Measurements from ENCODE around the gene RPL19. TPM values are rescaled to one million over a fixed set of nuclear protein-coding genes. Genes with fewer than 3 reads are reported as not detected.
A peak's percentile ranks its signal among the peaks of the same experiment; 100 is the strongest.

Gene RPL19
- polyA plus RNA-seq, 1 donor (not counting 4 experiments of a cell fraction or from before 2014, with no cell fraction given) = 1,957 TPM

DNA sequence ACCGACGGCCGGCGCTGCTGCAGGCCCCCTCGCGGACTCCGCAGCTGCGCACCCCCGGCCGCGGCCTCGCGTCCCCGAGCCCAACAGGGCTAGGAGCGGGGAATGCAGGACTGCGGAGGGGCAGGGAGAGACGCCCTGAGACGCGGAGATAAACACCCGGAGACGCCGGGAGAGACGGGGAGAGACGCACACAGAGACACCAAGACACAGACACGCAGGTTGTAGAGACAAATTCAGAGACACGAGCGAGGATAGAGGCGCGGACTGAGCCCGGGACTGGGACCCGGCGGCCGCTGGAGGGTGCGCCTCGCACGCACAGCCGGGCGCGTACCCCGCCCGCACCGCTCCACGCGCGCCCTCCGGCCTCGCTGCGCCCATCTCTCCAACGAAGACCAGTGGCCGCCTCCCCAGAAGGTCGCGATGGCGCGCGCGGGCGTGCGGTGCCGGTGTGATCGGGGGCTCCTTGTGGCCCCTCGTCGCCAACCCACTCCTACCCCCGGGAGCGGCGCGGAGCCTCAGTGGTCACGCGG is 24.8 kb downstream of the RPL19 start:
- Histone ChIP-seq H3K36me3 (ENCODE audit: control insufficient read depth in 2 of 2, extremely low read depth in 1 of 2, insufficient read depth in 2 of 2, low read length in 2 of 2) (no peaks in the 10 kb centered on the region), H3K27me3 (ENCODE audit: control insufficient read depth, extremely low read depth, insufficient read depth, low read length) (peaks cover 70% of the 10 kb centered on the region), H3K4me2 (ENCODE audit: control insufficient read depth, extremely low read depth, insufficient read depth, low read depth, low read length) (no peak overlapping the region), H2AFZ (ENCODE audit: control insufficient read depth, low read length) (no peak overlapping the region), H3K4me1 (ENCODE audit: control insufficient read depth, extremely low read depth, insufficient read depth, low read length) (no peaks in the 10 kb centered on the region), H3K9me1 (ENCODE audit: control insufficient read depth, extremely low read depth, insufficient read depth, low read length) (no peaks in the 10 kb centered on the region), H3K4me3 (ENCODE audit: control insufficient read depth in 2 of 3, extremely low read depth in 1 of 3, insufficient read depth in 2 of 3, low read depth in 1 of 3, low read length in 3 of 3) (no peak overlapping the region), H3K79me2 (ENCODE audit: control insufficient read depth, insufficient read depth, low read length) (no peaks in the 10 kb centered on the region), H4K20me1 (ENCODE audit: control insufficient read depth, extremely low read depth, insufficient read depth, low read length) (no peaks in the 10 kb centered on the region), H3K9me3 (ENCODE audit: control insufficient read depth, low read depth, low read length) (no peaks in the 10 kb centered on the region), H3K27ac (ENCODE audit: control insufficient read depth, insufficient read depth, low read length) (no peak overlapping the region), H3K9ac (ENCODE audit: control insufficient read depth, extremely low read depth, insufficient read depth, low read length) (no peak overlapping the region)
- TF ChIP-seq EZH2 (IDR thresholded peaks at IDR 0.05; ENCODE audit: low read length) = peak; percentile 83
- TF ChIP-seq, protein P1, sequence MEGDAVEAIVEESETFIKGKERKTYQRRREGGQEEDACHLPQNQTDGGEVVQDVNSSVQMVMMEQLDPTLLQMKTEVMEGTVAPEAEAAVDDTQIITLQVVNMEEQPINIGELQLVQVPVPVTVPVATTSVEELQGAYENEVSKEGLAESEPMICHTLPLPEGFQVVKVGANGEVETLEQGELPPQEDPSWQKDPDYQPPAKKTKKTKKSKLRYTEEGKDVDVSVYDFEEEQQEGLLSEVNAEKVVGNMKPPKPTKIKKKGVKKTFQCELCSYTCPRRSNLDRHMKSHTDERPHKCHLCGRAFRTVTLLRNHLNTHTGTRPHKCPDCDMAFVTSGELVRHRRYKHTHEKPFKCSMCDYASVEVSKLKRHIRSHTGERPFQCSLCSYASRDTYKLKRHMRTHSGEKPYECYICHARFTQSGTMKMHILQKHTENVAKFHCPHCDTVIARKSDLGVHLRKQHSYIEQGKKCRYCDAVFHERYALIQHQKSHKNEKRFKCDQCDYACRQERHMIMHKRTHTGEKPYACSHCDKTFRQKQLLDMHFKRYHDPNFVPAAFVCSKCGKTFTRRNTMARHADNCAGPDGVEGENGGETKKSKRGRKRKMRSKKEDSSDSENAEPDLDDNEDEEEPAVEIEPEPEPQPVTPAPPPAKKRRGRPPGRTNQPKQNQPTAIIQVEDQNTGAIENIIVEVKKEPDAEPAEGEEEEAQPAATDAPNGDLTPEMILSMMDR (optimal IDR thresholded peaks at IDR 0.05 in 1 of 3, IDR thresholded peaks at IDR 0.05 in 1 of 3, conservative IDR thresholded peaks at IDR 0.05 in 1 of 3; ENCODE audit: extremely low read depth in 1 of 3, insufficient read depth in 2 of 3, low read length in 3 of 3) = peak in 1 of 3 experiments; percentile 3
- dilution Hi-C loops (cut with MboI; ENCODE audit: extremely low pct_ligation_motif_present, low sequenced_read_pairs) = no loop called here
- no peak for FAIRE-seq
- DNase-seq (ENCODE audit: low read depth, low spot score) = no peak

DNA sequence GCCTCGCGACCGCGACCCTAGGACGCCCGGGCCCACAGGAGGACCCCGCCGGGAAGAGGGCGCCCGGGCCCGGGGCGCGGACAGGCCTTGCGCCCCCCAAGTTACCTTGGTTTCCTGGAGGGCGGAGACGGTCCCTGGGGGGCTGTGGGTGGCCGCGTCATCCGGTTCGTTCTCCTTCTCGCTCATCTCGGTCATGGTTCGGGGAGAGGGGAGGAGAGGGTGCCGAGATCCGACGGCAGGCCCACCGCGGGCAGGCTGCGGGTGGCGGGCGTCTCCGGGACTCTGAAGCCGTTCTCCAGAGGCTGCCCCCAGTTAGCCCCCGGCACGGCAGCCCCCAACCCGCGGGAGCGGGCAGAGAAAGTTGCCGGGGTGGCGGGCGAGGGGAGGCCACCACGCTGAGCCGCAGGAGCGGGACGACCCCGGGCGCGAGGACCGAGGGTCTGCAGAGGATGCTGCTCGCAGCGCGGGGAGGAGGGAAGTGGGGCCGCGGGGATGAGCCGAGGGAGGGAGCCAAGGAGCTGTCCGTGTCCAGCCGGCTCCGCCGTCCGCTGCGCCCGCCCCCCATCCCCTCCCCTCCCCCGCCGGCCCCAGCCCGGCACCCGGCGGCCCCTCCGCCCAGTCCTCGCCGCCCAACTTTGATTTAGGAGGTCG is 25.4 kb downstream of the RPL19 start, which contains the start of gene STAC2:
STAC2 (minus strand) TSS at position 638 of the 651 bp plus-strand sequence; CDS start at position 195, 443 bp downstream.
- no peaks in the 10 kb centered on the region for H3K9me1 ChIP-seq (ENCODE audit: control insufficient read depth, extremely low read depth, insufficient read depth, low read length)
- H3K4me3 ChIP-seq (ENCODE audit: control insufficient read depth in 2 of 3, extremely low read depth in 1 of 3, insufficient read depth in 2 of 3, low read depth in 1 of 3, low read length in 3 of 3) = no peak within 1 kb of the TSS
- FAIRE-seq (no peak), DNase-seq (ENCODE audit: low read depth, low spot score) (no peak)
- no peaks in the 10 kb centered on the region for H3K36me3 ChIP-seq (ENCODE audit: control insufficient read depth in 2 of 2, extremely low read depth in 1 of 2, insufficient read depth in 2 of 2, low read length in 2 of 2)
- H2AFZ ChIP-seq (ENCODE audit: control insufficient read depth, low read length) = no peak within 1 kb of the TSS
- no peaks in the 10 kb centered on the region for H4K20me1 ChIP-seq (ENCODE audit: control insufficient read depth, extremely low read depth, insufficient read depth, low read length)
- peak; percentile 42 for TF ChIP-seq EZH2 (IDR thresholded peaks at IDR 0.05; ENCODE audit: low read length)
- TF ChIP-seq, protein P1 (optimal IDR thresholded peaks at IDR 0.05 in 1 of 3, IDR thresholded peaks at IDR 0.05 in 1 of 3, conservative IDR thresholded peaks at IDR 0.05 in 1 of 3; ENCODE audit: extremely low read depth in 1 of 3, insufficient read depth in 2 of 3, low read length in 3 of 3) = no peak
- no peaks in the 10 kb centered on the region for H3K79me2 ChIP-seq (ENCODE audit: control insufficient read depth, insufficient read depth, low read length)
- peaks cover 66% of the 10 kb centered on the region for H3K27me3 ChIP-seq (ENCODE audit: control insufficient read depth, extremely low read depth, insufficient read depth, low read length)
- no peaks in the 10 kb centered on the region for H3K9me3 ChIP-seq (ENCODE audit: control insufficient read depth, low read depth, low read length)
- H3K9ac ChIP-seq (ENCODE audit: control insufficient read depth, extremely low read depth, insufficient read depth, low read length) = no peak within 1 kb of the TSS
- no peak within 1 kb of the TSS for H3K27ac ChIP-seq (ENCODE audit: control insufficient read depth, insufficient read depth, low read length)
- no peak within 1 kb of the TSS for H3K4me2 ChIP-seq (ENCODE audit: control insufficient read depth, extremely low read depth, insufficient read depth, low read depth, low read length)
- dilution Hi-C loops (cut with MboI; ENCODE audit: extremely low pct_ligation_motif_present, low sequenced_read_pairs) = no loop called here
- H3K4me1 ChIP-seq (ENCODE audit: control insufficient read depth, extremely low read depth, insufficient read depth, low read length) = no peaks in the 10 kb centered on the region

Measured in keratinocyte (primary cell).